GM12878 (cell line): ENCODE data around the gene TLR1. TPM values are rescaled to one million over a fixed set of nuclear protein-coding genes. Genes with fewer than 3 reads are reported as not detected.
A peak's percentile ranks its signal among the peaks of the same experiment; 100 is the strongest.

Experiments
- CTCF ChIP-seq, 3 experiments: IDR thresholded peaks in 2 of 3; conservative IDR thresholded peaks in 1 of 3; 2 replicates each; pipeline ENCODE4 v1.5.1; 2011; ENCODE audit warnings: low read depth in 3 of 3, low read length in 3 of 3, mild to moderate bottlenecking in 3 of 3, control low read depth in 2 of 3, moderate library complexity in 2 of 3, inconsistent platforms in 1 of 3, mixed read lengths in 1 of 3; ENCODE audit not compliant: control insufficient read depth in 2 of 3, insufficient read depth in 1 of 3; ENCODE audit errors: extremely low read depth in 1 of 3
- CUX1 ChIP-seq: IDR thresholded peaks from 2 replicates; pipeline ENCODE4 v1.6.1; 2012; ENCODE audit warnings: improper control_type of control experiment, low read depth, low read length; ENCODE audit not compliant: insufficient replicate concordance
- GABPA ChIP-seq: IDR thresholded peaks from 2 replicates; pipeline ENCODE4 v1.6.1; 2014; ENCODE audit warnings: antibody characterized with exemption, low read depth, mild to moderate bottlenecking, inconsistent platforms
- PKNOX1 ChIP-seq: fragments of 450-650 bp; IDR thresholded peaks from 2 replicates; pipeline ENCODE4 v1.6.1; 2016; ENCODE audit warnings: mild to moderate bottlenecking
- POLR2AphosphoS2 ChIP-seq: IDR thresholded peaks from 2 replicates; pipeline ENCODE4 v1.6.1; 2011; ENCODE audit warnings: low read depth, mild to moderate bottlenecking, low read length, improper control_type of control experiment, moderate library complexity
- SIX5 ChIP-seq: IDR thresholded peaks from 2 replicates; pipeline ENCODE4 v1.6.1; 2011; ENCODE audit warnings: mild to moderate bottlenecking, low read depth, low read length, moderate library complexity; ENCODE audit not compliant: severe bottlenecking
- SMAD1 ChIP-seq: fragments of 450-650 bp; IDR thresholded peaks from 2 replicates; pipeline ENCODE4 v1.6.1; 2018; ENCODE audit warnings: mild to moderate bottlenecking, low read depth; ENCODE audit not compliant: partially characterized antibody
- SPI1 ChIP-seq: IDR thresholded peaks from 2 replicates; pipeline ENCODE4 v1.6.1; 2011; ENCODE audit warnings: low read depth, mild to moderate bottlenecking, low read length, moderate library complexity, borderline replicate concordance; ENCODE audit not compliant: insufficient read depth
- TCF3 ChIP-seq: IDR thresholded peaks from 2 replicates; pipeline ENCODE4 v1.6.1; 2012; ENCODE audit warnings: low read depth, mild to moderate bottlenecking, low read length, borderline replicate concordance; ENCODE audit not compliant: insufficient read depth
- YY1 ChIP-seq: IDR thresholded peaks from 2 replicates; pipeline ENCODE4 v1.6.1; 2011; ENCODE audit warnings: low read depth, mild to moderate bottlenecking, low read length
- ZNF217 ChIP-seq: fragments of 450-650 bp; IDR thresholded peaks from 2 replicates; pipeline ENCODE4 v1.6.1; 2017; ENCODE audit warnings: antibody characterized with exemption, mild to moderate bottlenecking
- ZNF24 ChIP-seq: fragments of 450-650 bp; IDR thresholded peaks from 2 replicates; pipeline ENCODE4 v1.6.1; 2017; ENCODE audit warnings: antibody characterized with exemption, mild to moderate bottlenecking
- polyA plus RNA-seq, 11 experiments: library from polyadenylated mRNA; depleted of rRNA in 4 of 11; unstranded in 6 of 11; stranded (reverse) in 5 of 11; fragments of >200 nt; fragmentation: Nextera tagmentation in 4 of 11; fragmentation: Illumina TruSeq in 1 of 11; extraction: Ambion mirVana in 4 of 11; extraction: Trizol in 1 of 11; gene quantifications; 1 replicate in 1 of 11; 2 replicates in 10 of 11; pipeline versions ENCODE4 v1.2.1 to v1.2.3, GENCODE V29; 2011 to 2016; ENCODE audit warnings: inconsistent platforms in 2 of 11, missing spikeins in 2 of 11, low read depth in 1 of 11
- total RNA-seq, 4 experiments: library from RNA; depleted of rRNA in 3 of 4; stranded (reverse); fragments of >200 nt in 3 of 4; fragmentation: Illumina TruSeq in 1 of 4; extraction: Trizol in 1 of 4; gene quantifications; 2 replicates each; pipeline versions ENCODE4 v1.2.1 to v1.2.3, GENCODE V29; 2013 to 2021
- TF ChIP-seq, protein P1 (sequence below): fragments of 450-650 bp; IDR thresholded peaks from 2 replicates; pipeline ENCODE4 v1.6.1; 2017; ENCODE audit warnings: mild to moderate bottlenecking
- TF ChIP-seq, protein P2 (sequence below): fragments of 150-350 bp; IDR thresholded peaks from 2 replicates; pipeline ENCODE4 v1.6.1; 2016; ENCODE audit warnings: low read depth, low read length

TLR1 gene
- total and polyA plus RNA-seq, 10 of the 15 experiments (the other 5 are each of a cell fraction or from before 2014, with no cell fraction given) = 9.3 to 57.1 (median 20.4) TPM

- TF ChIP-seq, protein P1, sequence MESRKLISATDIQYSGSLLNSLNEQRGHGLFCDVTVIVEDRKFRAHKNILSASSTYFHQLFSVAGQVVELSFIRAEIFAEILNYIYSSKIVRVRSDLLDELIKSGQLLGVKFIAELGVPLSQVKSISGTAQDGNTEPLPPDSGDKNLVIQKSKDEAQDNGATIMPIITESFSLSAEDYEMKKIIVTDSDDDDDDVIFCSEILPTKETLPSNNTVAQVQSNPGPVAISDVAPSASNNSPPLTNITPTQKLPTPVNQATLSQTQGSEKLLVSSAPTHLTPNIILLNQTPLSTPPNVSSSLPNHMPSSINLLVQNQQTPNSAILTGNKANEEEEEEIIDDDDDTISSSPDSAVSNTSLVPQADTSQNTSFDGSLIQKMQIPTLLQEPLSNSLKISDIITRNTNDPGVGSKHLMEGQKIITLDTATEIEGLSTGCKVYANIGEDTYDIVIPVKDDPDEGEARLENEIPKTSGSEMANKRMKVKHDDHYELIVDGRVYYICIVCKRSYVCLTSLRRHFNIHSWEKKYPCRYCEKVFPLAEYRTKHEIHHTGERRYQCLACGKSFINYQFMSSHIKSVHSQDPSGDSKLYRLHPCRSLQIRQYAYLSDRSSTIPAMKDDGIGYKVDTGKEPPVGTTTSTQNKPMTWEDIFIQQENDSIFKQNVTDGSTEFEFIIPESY = no peak
- TF ChIP-seq PKNOX1 (no peak), CUX1 (no peak), SMAD1 (no peak), POLR2AphosphoS2 (no peak), ZNF217 (no peak), GABPA (no peak), SIX5 (no peak), SPI1 (no peak), YY1 (no peak), ZNF24 (no peak), CTCF (IDR thresholded peaks at IDR 0.05 in 2 of 3, conservative IDR thresholded peaks at IDR 0.05 in 1 of 3; ENCODE audit: control insufficient read depth in 2 of 3, extremely low read depth in 1 of 3, insufficient read depth in 1 of 3, low read depth in 3 of 3, low read length in 3 of 3) (peak; percentile 35 to 48 (median 39); a peak in 5 of 6 replicates), TCF3 (no peak)
- TF ChIP-seq, protein P2, sequence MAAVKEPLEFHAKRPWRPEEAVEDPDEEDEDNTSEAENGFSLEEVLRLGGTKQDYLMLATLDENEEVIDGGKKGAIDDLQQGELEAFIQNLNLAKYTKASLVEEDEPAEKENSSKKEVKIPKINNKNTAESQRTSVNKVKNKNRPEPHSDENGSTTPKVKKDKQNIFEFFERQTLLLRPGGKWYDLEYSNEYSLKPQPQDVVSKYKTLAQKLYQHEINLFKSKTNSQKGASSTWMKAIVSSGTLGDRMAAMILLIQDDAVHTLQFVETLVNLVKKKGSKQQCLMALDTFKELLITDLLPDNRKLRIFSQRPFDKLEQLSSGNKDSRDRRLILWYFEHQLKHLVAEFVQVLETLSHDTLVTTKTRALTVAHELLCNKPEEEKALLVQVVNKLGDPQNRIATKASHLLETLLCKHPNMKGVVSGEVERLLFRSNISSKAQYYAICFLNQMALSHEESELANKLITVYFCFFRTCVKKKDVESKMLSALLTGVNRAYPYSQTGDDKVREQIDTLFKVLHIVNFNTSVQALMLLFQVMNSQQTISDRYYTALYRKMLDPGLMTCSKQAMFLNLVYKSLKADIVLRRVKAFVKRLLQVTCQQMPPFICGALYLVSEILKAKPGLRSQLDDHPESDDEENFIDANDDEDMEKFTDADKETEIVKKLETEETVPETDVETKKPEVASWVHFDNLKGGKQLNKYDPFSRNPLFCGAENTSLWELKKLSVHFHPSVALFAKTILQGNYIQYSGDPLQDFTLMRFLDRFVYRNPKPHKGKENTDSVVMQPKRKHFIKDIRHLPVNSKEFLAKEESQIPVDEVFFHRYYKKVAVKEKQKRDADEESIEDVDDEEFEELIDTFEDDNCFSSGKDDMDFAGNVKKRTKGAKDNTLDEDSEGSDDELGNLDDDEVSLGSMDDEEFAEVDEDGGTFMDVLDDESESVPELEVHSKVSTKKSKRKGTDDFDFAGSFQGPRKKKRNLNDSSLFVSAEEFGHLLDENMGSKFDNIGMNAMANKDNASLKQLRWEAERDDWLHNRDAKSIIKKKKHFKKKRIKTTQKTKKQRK = no peak
- TF ChIP-seq, all 136 proteins: peak for 4
These were observed 46.5 kb downstream of the TLR1 start (continued) for GRCh38 chr4:38757945-38758600.
